Caco-2 (cell line): ENCODE results near the gene RPS6KC1. TPM values are rescaled to one million over a fixed set of nuclear protein-coding genes. Genes with fewer than 3 reads are reported as not detected.

Source experiments
- BruUV-seq: library from RNA; stranded (reverse); fragments of 400-500 nt; replicated peaks from 2 replicates; lab custom pipeline; 2021; lab: Mats Ljungman, UMichigan
- CTCF ChIA-PET: fragments of 300-600 bp; sonication (Branson Sonifier 250); formaldehyde crosslinking; loops from one replicate; lab custom pipeline; 2022; ENCODE audit warnings: antibody characterized with exemption; lab: Charles Lee
- POLR2A ChIA-PET: fragments of 300-600 bp; sonication (Branson Sonifier 250); formaldehyde crosslinking; loops from one replicate; lab custom pipeline; 2022; ENCODE audit warnings: antibody characterized with exemption; lab: Charles Lee
- DNase-seq, 2 experiments: peaks; one replicate each; pipeline versions ENCODE4 v3.0.0 to v3.0.0-alpha.2; 2020 to 2022
- H3K27me3 ChIP-seq: replicated peaks from 2 replicates; pipeline ENCODE4 v1.6.0; 2011; ENCODE audit warnings: low read length; ENCODE audit not compliant: control insufficient read depth, insufficient read depth
- H3K36me3 ChIP-seq: 2 replicates; pipeline ENCODE4 v1.5.1; 2011; ENCODE audit warnings: low read length; ENCODE audit not compliant: control insufficient read depth, insufficient read depth
- H3K4me1 ChIP-seq: fragments of 250-450 bp; sonication (Bioruptor Pico); 2 replicates; pipeline ENCODE4 v1.5.1; 2020; ENCODE audit warnings: mild to moderate bottlenecking
- H3K4me3 ChIP-seq: 2 replicates; pipeline ENCODE4 v1.5.1; 2011; ENCODE audit warnings: low read depth, mild to moderate bottlenecking, control low read depth, low read length
- H3K9me3 ChIP-seq: fragments of 250-450 bp; sonication (Bioruptor Pico); 2 replicates; pipeline ENCODE4 v1.5.1; 2020; ENCODE audit warnings: mild to moderate bottlenecking, moderate library complexity
- H3K27ac Mint-ChIP-seq: one replicate; pipeline ENCODE4 v1.8.0; 2022; ENCODE audit warnings: mixed read lengths; ENCODE audit not compliant: unreplicated experiment
- H3K27me3 Mint-ChIP-seq: one replicate; pipeline ENCODE4 v1.8.0; 2022; ENCODE audit warnings: mixed read lengths; ENCODE audit not compliant: insufficient read depth, unreplicated experiment
- H3K36me3 Mint-ChIP-seq: one replicate; pipeline ENCODE4 v1.8.0; 2022; ENCODE audit warnings: mild to moderate bottlenecking, mixed read lengths; ENCODE audit not compliant: insufficient read depth, unreplicated experiment
- H3K4me1 Mint-ChIP-seq: one replicate; pipeline ENCODE4 v1.8.0; 2022; ENCODE audit warnings: low read depth, mixed read lengths; ENCODE audit not compliant: unreplicated experiment
- H3K4me3 Mint-ChIP-seq: one replicate; pipeline ENCODE4 v1.8.0; 2022; ENCODE audit warnings: mild to moderate bottlenecking, moderate library complexity, mixed read lengths; ENCODE audit not compliant: unreplicated experiment
- H3K9me3 Mint-ChIP-seq: one replicate; pipeline ENCODE4 v1.8.0; 2022; ENCODE audit warnings: mixed read lengths; ENCODE audit not compliant: unreplicated experiment
- CTCF ChIP-seq, 2 experiments: fragments of 200-600 bp in 1 of 2; IDR thresholded peaks; 1 replicate in 1 of 2; 2 replicates in 1 of 2; pipeline versions ENCODE4 v1.5.1 to v1.8.0; 2011 to 2022; ENCODE audit warnings: antibody characterized with exemption in 1 of 2, control low read depth in 1 of 2, inconsistent platforms in 1 of 2, low read depth in 1 of 2, low read length in 1 of 2, mild to moderate bottlenecking in 1 of 2, moderate library complexity in 1 of 2; ENCODE audit not compliant: insufficient read depth in 1 of 2, severe bottlenecking in 1 of 2, unreplicated experiment in 1 of 2
- intact Hi-C: fragments of 100-400 bp; cut with micrococcal nuclease; formaldehyde crosslinking; loops from one replicate; pipeline ENCODE4 v1.10.0; 2022; ENCODE audit not compliant: unreplicated experiment
- total RNA-seq: library from RNA; stranded (reverse); gene quantifications from 2 replicates; pipeline ENCODE4 v1.2.3, GENCODE V29; 2022

The RPS6KC1 gene
- total RNA-seq, 1 experiment from 2014 or later, result 16.4 TPM

- Histone ChIP-seq H3K9me3 (no peaks in the 10 kb centered on the region), H3K4me3 (no peak overlapping the region), H3K27me3 (no peaks in the 10 kb centered on the region), H3K4me1 (0 out of 2 replicates have a peak, but pooled peaks cover 2% of the 10 kb centered on the region), H3K36me3 (no peaks in the 10 kb centered on the region)
- peak in 1 of 2 experiments; percentile 29 for DNase-seq
- Mint-ChIP-seq H3K4me1 (peaks cover 5% of the 10 kb centered on the region), H3K36me3 (no peaks in the 10 kb centered on the region), H3K27me3 (no peaks in the 10 kb centered on the region), H3K4me3 (no peak overlapping the region), H3K9me3 (no peaks in the 10 kb centered on the region), H3K27ac (no peak overlapping the region)
- BruUV-seq, result no TSS peak
- intact Hi-C loops, result no loop called here
- TF ChIP-seq CTCF (IDR thresholded peaks at IDR 0.05; ENCODE audit: insufficient read depth in 1 of 2, low read depth in 1 of 2, low read length in 1 of 2, severe bottlenecking in 1 of 2, unreplicated experiment in 1 of 2), result peak in 1 of 2 experiments; percentile 17
- ChIA-PET POLR2A (no interaction called here), CTCF (interaction anchor here (1.3 kb wide), 1 partner anchor 19 kb away, joined by 4 read pairs; the partner anchor contains the start of gene RPS6KC1)
Observed at GRCh38 chr1:213070406-213070805, 19.4 kb downstream of the RPS6KC1 start.

- intact Hi-C loops, result no loop called here
- ChIA-PET POLR2A (no interaction called here), CTCF (no interaction called here)
- TF ChIP-seq CTCF (IDR thresholded peaks at IDR 0.05; ENCODE audit: insufficient read depth in 1 of 2, low read depth in 1 of 2, low read length in 1 of 2, severe bottlenecking in 1 of 2, unreplicated experiment in 1 of 2), result no peak
- Histone ChIP-seq H3K4me1 (no peaks in the 10 kb centered on the region), H3K36me3 (no peaks in the 10 kb centered on the region), H3K9me3 (no peaks in the 10 kb centered on the region), H3K4me3 (no peak overlapping the region), H3K27me3 (no peaks in the 10 kb centered on the region)
- Mint-ChIP-seq H3K27me3 (no peaks in the 10 kb centered on the region), H3K36me3 (no peaks in the 10 kb centered on the region), H3K9me3 (no peaks in the 10 kb centered on the region), H3K4me3 (no peak overlapping the region), H3K4me1 (no peaks in the 10 kb centered on the region), H3K27ac (no peak overlapping the region)
- no peak for DNase-seq
- no TSS peak for BruUV-seq
Observed at GRCh38 chr1:213075725-213076124, 24.7 kb downstream of the RPS6KC1 start.

- intact Hi-C loops, result no loop called here
- no peaks in the 10 kb centered on the region for H3K27me3 ChIP-seq
- no peak overlapping the region for H3K4me3 ChIP-seq
- no TSS peak for BruUV-seq
- Mint-ChIP-seq H3K27me3 (no peaks in the 10 kb centered on the region), H3K27ac (no peak overlapping the region), H3K4me1 (no peaks in the 10 kb centered on the region), H3K9me3 (no peaks in the 10 kb centered on the region), H3K36me3 (peaks cover 2% of the 10 kb centered on the region), H3K4me3 (no peak overlapping the region)
- POLR2A ChIA-PET, result no interaction called here
- CTCF ChIA-PET, result no interaction called here
- H3K4me1 ChIP-seq, result no peaks in the 10 kb centered on the region
- H3K36me3 ChIP-seq, result peaks cover 2% of the 10 kb centered on the region; the same call in 1 of the 2 replicates
- no peak for DNase-seq
- H3K9me3 ChIP-seq, result no peaks in the 10 kb centered on the region
- TF ChIP-seq CTCF (IDR thresholded peaks at IDR 0.05; ENCODE audit: insufficient read depth in 1 of 2, low read depth in 1 of 2, low read length in 1 of 2, severe bottlenecking in 1 of 2, unreplicated experiment in 1 of 2), result no peak
Observed at GRCh38 chr1:213082420-213083111, 31.5 kb downstream of the RPS6KC1 start.
